Ascending aorta (tissue), 2 donors: ENCODE data around the gene AUTS2. TPM values are rescaled to one million over a fixed set of nuclear protein-coding genes. Genes with fewer than 3 reads are reported as not detected.

ENCODE experiments used
- DNase-seq, 2 donors: peaks; one replicate each; pipeline ENCODE4 v3.0.0-alpha.2; 2019; ENCODE audit warnings: low spot score in 2 of 2
- H3K27ac ChIP-seq, 2 donors: fragments of 200-600 bp; sonication (generic); one replicate each; pipeline ENCODE4 v1.5.1; 2016 to 2017; ENCODE audit warnings: mild to moderate bottlenecking in 1 of 2
- H3K27me3 ChIP-seq: fragments of 200-600 bp; sonication (generic); one replicate; pipeline ENCODE4 v1.5.1; 2017
- H3K36me3 ChIP-seq, 2 donors: fragments of 200-600 bp; sonication (generic); one replicate each; pipeline ENCODE4 v1.5.1; 2016
- H3K4me1 ChIP-seq, 2 donors: fragments of 200-600 bp; sonication (generic); one replicate each; pipeline ENCODE4 v1.5.1; 2016 to 2017; ENCODE audit warnings: mild to moderate bottlenecking in 1 of 2
- H3K4me3 ChIP-seq, 2 donors: fragments of 200-600 bp; sonication (generic); one replicate each; pipeline ENCODE4 v1.5.1; 2016 to 2017; ENCODE audit warnings: mild to moderate bottlenecking in 1 of 2
- H3K9me3 ChIP-seq, 2 donors: fragments of 200-600 bp; sonication (generic); one replicate each; pipeline ENCODE4 v1.5.1; 2016
- CTCF ChIP-seq, 3 experiments: fragments of 200-600 bp in 2 of 3; fragments of 450-650 bp in 1 of 3; sonication (generic) in 2 of 3; IDR thresholded peaks; one replicate each; pipeline ENCODE4 v1.5.1; 2016 to 2019; ENCODE audit warnings: antibody characterized with exemption in 3 of 3, mild to moderate bottlenecking in 1 of 3, moderate library complexity in 1 of 3
- intact Hi-C: fragments of 100-400 bp; cut with DNase I; formaldehyde crosslinking; loops from one replicate; pipeline ENCODE4 v1.15.1; 2023
- total RNA-seq: library from RNA; depleted of rRNA; stranded (reverse); fragments of >200 nt; gene quantifications from one replicate; pipeline ENCODE4 v1.1.0, GENCODE V29; 2016

The AUTS2 gene
- total RNA-seq, 1 donor from 2014 or later = 90.4 TPM

GRCh38 chr7:70580161-70580560, 981.9 kb downstream of the AUTS2 start:
- Histone ChIP-seq H3K36me3 (no peaks in the 10 kb centered on the region), H3K27ac (no peak overlapping the region), H3K4me3 (no peak overlapping the region), H3K27me3 (no peaks in the 10 kb centered on the region), H3K4me1 (no peaks in the 10 kb centered on the region), H3K9me3 (no peaks in the 10 kb centered on the region)
- intact Hi-C loops = no loop called here
- no peak for TF ChIP-seq CTCF (IDR thresholded peaks at IDR 0.05)
- DNase-seq = no peak

- no peak for DNase-seq
- Histone ChIP-seq H3K36me3 (no peaks in the 10 kb centered on the region), H3K4me1 (no peaks in the 10 kb centered on the region), H3K27me3 (no peaks in the 10 kb centered on the region), H3K27ac (no peak overlapping the region), H3K9me3 (no peaks in the 10 kb centered on the region), H3K4me3 (no peak overlapping the region)
- intact Hi-C loops = no loop called here
- no peak for TF ChIP-seq CTCF (IDR thresholded peaks at IDR 0.05)
Observed at GRCh38 chr7:70582927-70583895, 984.9 kb downstream of the AUTS2 start.

- intact Hi-C loops = no loop called here
- DNase-seq = no peak
- Histone ChIP-seq H3K27ac (no peak overlapping the region), H3K4me3 (no peak overlapping the region), H3K36me3 (no peaks in the 10 kb centered on the region), H3K27me3 (no peaks in the 10 kb centered on the region), H3K4me1 (no peaks in the 10 kb centered on the region), H3K9me3 (no peaks in the 10 kb centered on the region)
- TF ChIP-seq CTCF (IDR thresholded peaks at IDR 0.05) = no peak
Observed at GRCh38 chr7:70583965-70584883, 985.9 kb downstream of the AUTS2 start.

GRCh38 chr7:70585071-70585470, 986.8 kb downstream of the AUTS2 start:
- no peak overlapping the region for H3K4me3 ChIP-seq
- no peaks in the 10 kb centered on the region for H3K9me3 ChIP-seq
- H3K4me1 ChIP-seq = no peaks in the 10 kb centered on the region
- H3K36me3 ChIP-seq = no peaks in the 10 kb centered on the region
- intact Hi-C loops = no loop called here
- DNase-seq = no peak
- no peak for TF ChIP-seq CTCF (IDR thresholded peaks at IDR 0.05)
- no peak overlapping the region for H3K27ac ChIP-seq
- no peaks in the 10 kb centered on the region for H3K27me3 ChIP-seq

- H3K4me1 ChIP-seq = no peaks in the 10 kb centered on the region
- TF ChIP-seq CTCF (IDR thresholded peaks at IDR 0.05) = no peak
- H3K9me3 ChIP-seq = no peaks in the 10 kb centered on the region
- intact Hi-C loops = no loop called here
- no peaks in the 10 kb centered on the region for H3K36me3 ChIP-seq
- H3K27ac ChIP-seq = no peak overlapping the region
- no peak for DNase-seq
- H3K4me3 ChIP-seq = no peak overlapping the region
- H3K27me3 ChIP-seq = no peaks in the 10 kb centered on the region
Observed at GRCh38 chr7:70586822-70587221, 988.5 kb downstream of the AUTS2 start.
